Measurements from ENCODE around the gene OCEL1. TPM values are rescaled to one million over a fixed set of nuclear protein-coding genes. Genes with fewer than 3 reads are reported as not detected.
A peak's percentile ranks its signal among the peaks of the same experiment; 100 is the strongest.
"Not testable (repeated sequence)": the region's sequence is repeated elsewhere in the genome, so short reads cannot be mapped to it uniquely, and the experiment has no call there.

OCEL1 gene
- total RNA-seq: 10 to 100 TPM; 24.3 to 28.3 TPM

GRCh38 chr19:17226002-17226933 is at the start of gene OCEL1:
Gene OCEL1 (plus strand): TSS chr19:17226226. CDS start chr19:17226248, 22 bp downstream.
- POLR2A ChIA-PET: interaction anchor here (0.6 to 2.7 kb wide), 14 partner anchors 8 to 1850 kb away, joined by 3 to 35 read pairs (median 4); partner anchors contain the start of genes ANO8, BABAM1 and USE1
- ATAC-seq (peak; percentile 95), DNase-seq (peak; percentile 98)
- H3K27ac Mint-ChIP-seq: peak within 1 kb of the TSS; percentile 96
- H3K36me3 Mint-ChIP-seq (ENCODE audit: low read depth): peaks cover 13% of the 10 kb centered on the region
- H3K27me3 Mint-ChIP-seq (ENCODE audit: low read depth): no peaks in the 10 kb centered on the region
- H3K4me1 Mint-ChIP-seq (ENCODE audit: low read depth): peaks cover 8% of the 10 kb centered on the region
- H3K9me3 Mint-ChIP-seq (ENCODE audit: insufficient read depth): no peaks in the 10 kb centered on the region
- H3K4me3 Mint-ChIP-seq: peak within 1 kb of the TSS; percentile 82
- CTCF ChIA-PET: interaction anchor here (0.7 to 2.7 kb wide), 4 partner anchors 8 to 56 kb away, joined by 4 to 16 read pairs (median 6); partner anchors contain the start of gene USE1

- Mint-ChIP-seq H3K27ac (no peak overlapping the region), H3K4me3 (no peak overlapping the region), H3K27me3 (ENCODE audit: low read depth) (no peaks in the 10 kb centered on the region), H3K4me1 (ENCODE audit: low read depth) (peaks cover 20% of the 10 kb centered on the region), H3K36me3 (ENCODE audit: low read depth) (peaks cover 57% of the 10 kb centered on the region), H3K9me3 (ENCODE audit: insufficient read depth) (no peaks in the 10 kb centered on the region)
- ChIA-PET CTCF (no interaction called here), POLR2A (no interaction called here)
- DNase-seq (no peak), ATAC-seq (no peak)
These were observed 47.7 kb upstream of the OCEL1 start for GRCh38 chr19:17178291-17178690.

- no peak overlapping the region for H3K4me3 Mint-ChIP-seq
- no peak for DNase-seq
- H3K4me1 Mint-ChIP-seq (ENCODE audit: low read depth): peaks cover 48% of the 10 kb centered on the region
- H3K27me3 Mint-ChIP-seq (ENCODE audit: low read depth): no peaks in the 10 kb centered on the region
- ATAC-seq: no peak
- ChIA-PET CTCF (interaction anchor here (4.0 kb wide), 1 partner anchor 114 kb away, joined by 25 read pairs; no protein-coding TSS in a partner anchor), POLR2A (no interaction called here)
- peaks cover 73% of the 10 kb centered on the region for H3K36me3 Mint-ChIP-seq (ENCODE audit: low read depth)
- peak overlapping the region; percentile 77 for H3K27ac Mint-ChIP-seq
- no peaks in the 10 kb centered on the region for H3K9me3 Mint-ChIP-seq (ENCODE audit: insufficient read depth)
These were observed 44.9 kb upstream of the OCEL1 start for GRCh38 chr19:17180997-17181702.

- Mint-ChIP-seq H3K27ac (peak overlapping the region; percentile 96), H3K27me3 (ENCODE audit: low read depth) (no peaks in the 10 kb centered on the region), H3K9me3 (ENCODE audit: insufficient read depth) (no peaks in the 10 kb centered on the region), H3K36me3 (ENCODE audit: low read depth) (peaks cover 77% of the 10 kb centered on the region), H3K4me1 (ENCODE audit: low read depth) (peaks cover 55% of the 10 kb centered on the region), H3K4me3 (peak overlapping the region; percentile 77)
- ATAC-seq (peak; percentile 30), DNase-seq (peak; percentile 50)
- ChIA-PET POLR2A (interaction anchor here (0.9 to 2.7 kb wide), 8 partner anchors 9 to 109 kb away, joined by 3 to 25 read pairs (median 10); partner anchors contain the start of genes HAUS8, MYO9B, OCEL1 and USE1), CTCF (interaction anchor here (0.7 to 4.0 kb wide), 16 partner anchors 19 to 116 kb away, joined by 3 to 25 read pairs (median 4); partner anchors contain the start of genes BABAM1 and USE1)
These were observed 42.7 kb upstream of the OCEL1 start for GRCh38 chr19:17183271-17183761.

GRCh38 chr19:17183858-17184321 is 42.1 kb upstream of the OCEL1 start:
- H3K27ac Mint-ChIP-seq: peak overlapping the region; percentile 96
- H3K9me3 Mint-ChIP-seq (ENCODE audit: insufficient read depth): no peaks in the 10 kb centered on the region
- peak; percentile 69 for DNase-seq
- peaks cover 55% of the 10 kb centered on the region for H3K4me1 Mint-ChIP-seq (ENCODE audit: low read depth)
- peak overlapping the region; percentile 77 for H3K4me3 Mint-ChIP-seq
- ATAC-seq: peak; percentile 76
- no peaks in the 10 kb centered on the region for H3K27me3 Mint-ChIP-seq (ENCODE audit: low read depth)
- CTCF ChIA-PET: interaction anchor here (0.6 to 4.0 kb wide), 19 partner anchors 9 to 152 kb away, joined by 3 to 25 read pairs (median 3); partner anchors contain the start of genes BABAM1 and USE1
- POLR2A ChIA-PET: interaction anchor here (0.6 to 2.7 kb wide), 11 partner anchors 10 to 115 kb away, joined by 3 to 25 read pairs (median 9); partner anchors contain the start of genes HAUS8, MYO9B, OCEL1 and USE1
- peaks cover 76% of the 10 kb centered on the region for H3K36me3 Mint-ChIP-seq (ENCODE audit: low read depth)

- peak overlapping the region; percentile 77 for H3K4me3 Mint-ChIP-seq
- peaks cover 76% of the 10 kb centered on the region for H3K36me3 Mint-ChIP-seq (ENCODE audit: low read depth)
- CTCF ChIA-PET: interaction anchor here (0.6 to 4.0 kb wide), 18 partner anchors 9 to 151 kb away, joined by 3 to 25 read pairs (median 4); partner anchors contain the start of genes BABAM1 and USE1
- H3K9me3 Mint-ChIP-seq (ENCODE audit: insufficient read depth): no peaks in the 10 kb centered on the region
- H3K27ac Mint-ChIP-seq: peak overlapping the region; percentile 96
- H3K4me1 Mint-ChIP-seq (ENCODE audit: low read depth): peaks cover 55% of the 10 kb centered on the region
- POLR2A ChIA-PET: interaction anchor here (0.6 to 2.7 kb wide), 12 partner anchors 10 to 116 kb away, joined by 3 to 25 read pairs (median 9); partner anchors contain the start of genes HAUS8, MYO9B, OCEL1 and USE1
- H3K27me3 Mint-ChIP-seq (ENCODE audit: low read depth): no peaks in the 10 kb centered on the region
- peak; percentile 87 for DNase-seq
- ATAC-seq: peak; percentile 93
These were observed 41.6 kb upstream of the OCEL1 start for GRCh38 chr19:17184371-17184841.

GRCh38 chr19:17185590-17185989 is 40.4 kb upstream of the OCEL1 start:
- CTCF ChIA-PET: no interaction called here
- POLR2A ChIA-PET: interaction anchor here (2.3 kb wide), 1 partner anchor 60 kb away, joined by 25 read pairs; no protein-coding TSS in a partner anchor
- H3K27me3 Mint-ChIP-seq (ENCODE audit: low read depth): no peaks in the 10 kb centered on the region
- H3K4me1 Mint-ChIP-seq (ENCODE audit: low read depth): peaks cover 54% of the 10 kb centered on the region
- H3K36me3 Mint-ChIP-seq (ENCODE audit: low read depth): peaks cover 73% of the 10 kb centered on the region
- no peak for DNase-seq
- ATAC-seq: no peak
- H3K9me3 Mint-ChIP-seq (ENCODE audit: insufficient read depth): no peaks in the 10 kb centered on the region
- no peak overlapping the region for H3K4me3 Mint-ChIP-seq
- H3K27ac Mint-ChIP-seq: no peak overlapping the region

GRCh38 chr19:17191736-17192135 is 34.3 kb upstream of the OCEL1 start:
- H3K4me3 Mint-ChIP-seq; H3K27ac Mint-ChIP-seq; H3K9me3 Mint-ChIP-seq (ENCODE audit: insufficient read depth); DNase-seq; H3K4me1 Mint-ChIP-seq (ENCODE audit: low read depth); ATAC-seq; H3K27me3 Mint-ChIP-seq (ENCODE audit: low read depth); POLR2A ChIA-PET: not testable (repeated sequence)
- H3K36me3 Mint-ChIP-seq (ENCODE audit: low read depth): peaks cover 65% of the 10 kb centered on the region
- CTCF ChIA-PET: interaction anchor here (0.9 kb wide), 1 partner anchor 44 kb away, joined by 3 read pairs; no protein-coding TSS in a partner anchor

- CTCF ChIA-PET: interaction anchor here (0.9 kb wide), 1 partner anchor 43 kb away, joined by 3 read pairs; no protein-coding TSS in a partner anchor
- Mint-ChIP-seq H3K4me3 (no peak overlapping the region), H3K27me3 (ENCODE audit: low read depth) (no peaks in the 10 kb centered on the region), H3K36me3 (ENCODE audit: low read depth) (peaks cover 64% of the 10 kb centered on the region), H3K9me3 (ENCODE audit: insufficient read depth) (no peaks in the 10 kb centered on the region), H3K27ac (no peak overlapping the region), H3K4me1 (ENCODE audit: low read depth) (peaks cover 1% of the 10 kb centered on the region)
- DNase-seq (no peak), ATAC-seq (no peak)
- POLR2A ChIA-PET: no interaction called here
These were observed 33.3 kb upstream of the OCEL1 start for GRCh38 chr19:17192751-17193150.

- ATAC-seq (no peak), DNase-seq (no peak)
- no peaks in the 10 kb centered on the region for H3K9me3 Mint-ChIP-seq (ENCODE audit: insufficient read depth)
- H3K4me3 Mint-ChIP-seq: no peak overlapping the region
- CTCF ChIA-PET: no interaction called here
- no peak overlapping the region for H3K27ac Mint-ChIP-seq
- H3K27me3 Mint-ChIP-seq (ENCODE audit: low read depth): no peaks in the 10 kb centered on the region
- POLR2A ChIA-PET: no interaction called here
- H3K36me3 Mint-ChIP-seq (ENCODE audit: low read depth): peaks cover 67% of the 10 kb centered on the region
- H3K4me1 Mint-ChIP-seq (ENCODE audit: low read depth): peaks cover 1% of the 10 kb centered on the region
These were observed 31.4 kb upstream of the OCEL1 start for GRCh38 chr19:17194608-17195007.

- ChIA-PET POLR2A (no interaction called here), CTCF (no interaction called here)
- H3K27me3 Mint-ChIP-seq (ENCODE audit: low read depth): no peaks in the 10 kb centered on the region
- H3K9me3 Mint-ChIP-seq (ENCODE audit: insufficient read depth): no peaks in the 10 kb centered on the region
- peaks cover 69% of the 10 kb centered on the region for H3K36me3 Mint-ChIP-seq (ENCODE audit: low read depth)
- no peak overlapping the region for H3K27ac Mint-ChIP-seq
- no peak for DNase-seq
- no peak overlapping the region for H3K4me3 Mint-ChIP-seq
- ATAC-seq: no peak
- H3K4me1 Mint-ChIP-seq (ENCODE audit: low read depth): peaks cover 1% of the 10 kb centered on the region
These were observed 30.9 kb upstream of the OCEL1 start for GRCh38 chr19:17195106-17195505.
